Effector memory CD8-positive, alpha-beta T cell (primary cell): ENCODE measurements around the gene INSR.

Experiments
- ATAC-seq: fragments of 150-1000 bp; cut with Tn5 transposase; replicated peaks from 2 replicates; pipeline ENCODE4 v1.10.0; 2021; ENCODE audit warnings: mild to moderate bottlenecking, moderate library complexity
- DNase-seq, 3 experiments: peaks; one replicate each; pipeline ENCODE4 v3.0.0; 2021
- H3K27ac Mint-ChIP-seq, 2 donors: one replicate each; pipeline ENCODE4 v1.8.0; 2022; ENCODE audit warnings: mild to moderate bottlenecking in 2 of 2, mixed read lengths in 2 of 2, moderate library complexity in 2 of 2
- H3K27me3 Mint-ChIP-seq, 2 donors: one replicate each; pipeline ENCODE4 v1.8.0; 2022; ENCODE audit warnings: mixed read lengths in 2 of 2
- H3K36me3 Mint-ChIP-seq: one replicate; pipeline ENCODE4 v1.8.0; 2022; ENCODE audit warnings: mild to moderate bottlenecking, moderate library complexity, mixed read lengths; ENCODE audit not compliant: insufficient read depth
- H3K4me1 Mint-ChIP-seq, 2 donors: one replicate each; pipeline ENCODE4 v1.8.0; 2022; ENCODE audit warnings: low read depth in 2 of 2, mixed read lengths in 2 of 2
- H3K4me3 Mint-ChIP-seq, 2 donors: one replicate each; pipeline ENCODE4 v1.8.0; 2022; ENCODE audit warnings: mild to moderate bottlenecking in 2 of 2, mixed read lengths in 2 of 2, moderate library complexity in 2 of 2
- H3K9me3 Mint-ChIP-seq, 2 donors: one replicate each; pipeline ENCODE4 v1.8.0; 2022; ENCODE audit warnings: mixed read lengths in 2 of 2
- total RNA-seq, 9 experiments: gene quantifications; one replicate each; lab custom pipeline; 2026; lab: John Stamatoyannopoulos, UW

INSR gene
- total RNA-seq: 0.67 to 8.2 (median 1.7) reads per million in 9 experiments

- no peak within 1 kb of the TSS for H3K27ac Mint-ChIP-seq
- peak; percentile 51 for ATAC-seq
Observed at GRCh38 chr19:7293762-7294557, at the start of gene INSR. Gene INSR (minus strand): TSS chr19:7294414. CDS start chr19:7293891, 523 bp downstream.

GRCh38 chr19:7342143-7342542 lies 47.9 kb upstream of the INSR start:
- Mint-ChIP-seq H3K27me3 (no peaks in the 10 kb centered on the region), H3K4me3 (no peak overlapping the region), H3K4me1 (peaks cover 48 to 53% of the 10 kb centered on the region in 2 donors), H3K27ac (peak overlapping the region in 1 of 2 donors; percentile 30), H3K9me3 (no peaks in the 10 kb centered on the region), H3K36me3 (peaks cover 11% of the 10 kb centered on the region)
- DNase-seq (no peak), ATAC-seq (no peak)

More at GRCh38 chr19:7293762-7294557, at the start of gene INSR:
- peaks cover 52 to 69% of the 10 kb centered on the region in 2 donors for H3K27me3 Mint-ChIP-seq
- H3K9me3 Mint-ChIP-seq: no peaks in the 10 kb centered on the region
- peaks cover 2% of the 10 kb centered on the region for H3K36me3 Mint-ChIP-seq
- no peak for DNase-seq
- peak within 1 kb of the TSS; percentile 63 to 65 for H3K4me3 Mint-ChIP-seq
- H3K4me1 Mint-ChIP-seq: peaks cover 0 to 9% of the 10 kb centered on the region in 2 donors

- peaks cover 9% of the 10 kb centered on the region for H3K36me3 Mint-ChIP-seq
- H3K27me3 Mint-ChIP-seq: no peaks in the 10 kb centered on the region
- peak; percentile 82 to 88 (median 86) for DNase-seq
- no peaks in the 10 kb centered on the region for H3K9me3 Mint-ChIP-seq
- peak; percentile 19 for ATAC-seq
- peaks cover 48 to 51% of the 10 kb centered on the region in 2 donors for H3K4me1 Mint-ChIP-seq
- H3K4me3 Mint-ChIP-seq: peak overlapping the region; percentile 9 to 64
- peak overlapping the region in 1 of 2 donors; percentile 62 for H3K27ac Mint-ChIP-seq
Observed at GRCh38 chr19:7340959-7341837, 47.0 kb upstream of the INSR start.

- Mint-ChIP-seq H3K4me3 (peak overlapping the region; percentile 59 to 64), H3K36me3 (peaks cover 2% of the 10 kb centered on the region), H3K27ac (peak overlapping the region; percentile 52 to 71), H3K4me1 (peaks cover 30 to 32% of the 10 kb centered on the region in 2 donors), H3K27me3 (no peaks in the 10 kb centered on the region), H3K9me3 (no peaks in the 10 kb centered on the region)
- DNase-seq (peak in 1 of 3 experiments; percentile 11), ATAC-seq (peak; percentile 75)
Observed at GRCh38 chr19:7337380-7338194, 43.4 kb upstream of the INSR start.

GRCh38 chr19:7336321-7336973 lies 42.2 kb upstream of the INSR start:
- Mint-ChIP-seq H3K36me3 (peaks cover 2% of the 10 kb centered on the region), H3K27ac (peak overlapping the region in 1 of 2 donors; percentile 52), H3K9me3 (no peaks in the 10 kb centered on the region), H3K4me1 (peaks cover 29 to 32% of the 10 kb centered on the region in 2 donors), H3K27me3 (no peaks in the 10 kb centered on the region), H3K4me3 (no peak overlapping the region)
- DNase-seq (no peak), ATAC-seq (no peak)

GRCh38 chr19:7333198-7334118 lies 39.2 kb upstream of the INSR start:
- H3K27ac Mint-ChIP-seq: no peak overlapping the region
- H3K9me3 Mint-ChIP-seq: no peaks in the 10 kb centered on the region
- DNase-seq (no peak), ATAC-seq (no peak)
- peaks cover 19% of the 10 kb centered on the region in 2 donors for H3K4me1 Mint-ChIP-seq
- no peak overlapping the region for H3K4me3 Mint-ChIP-seq
- H3K36me3 Mint-ChIP-seq: peaks cover 2% of the 10 kb centered on the region
- H3K27me3 Mint-ChIP-seq: no peaks in the 10 kb centered on the region

- H3K36me3 Mint-ChIP-seq: peaks cover 2% of the 10 kb centered on the region
Observed at GRCh38 chr19:7331446-7331845, 37.2 kb upstream of the INSR start.

GRCh38 chr19:7328647-7329046 lies 34.4 kb upstream of the INSR start:
- H3K36me3 Mint-ChIP-seq: no peaks in the 10 kb centered on the region
- no peak overlapping the region for H3K4me3 Mint-ChIP-seq
- H3K4me1 Mint-ChIP-seq: no peaks in the 10 kb centered on the region
- ATAC-seq (no peak), DNase-seq (no peak)
- peaks cover 0 to 16% of the 10 kb centered on the region in 2 donors for H3K27me3 Mint-ChIP-seq
- H3K9me3 Mint-ChIP-seq: peaks cover 0 to 1% of the 10 kb centered on the region in 2 donors
- no peak overlapping the region for H3K27ac Mint-ChIP-seq

More at GRCh38 chr19:7331446-7331845, 37.2 kb upstream of the INSR start:
- H3K27ac Mint-ChIP-seq: no peak overlapping the region
- ATAC-seq (no peak), DNase-seq (no peak)
- no peaks in the 10 kb centered on the region for H3K4me1 Mint-ChIP-seq
- no peaks in the 10 kb centered on the region for H3K9me3 Mint-ChIP-seq
- peaks cover 0 to 2% of the 10 kb centered on the region in 2 donors for H3K27me3 Mint-ChIP-seq
- H3K4me3 Mint-ChIP-seq: no peak overlapping the region

- Mint-ChIP-seq H3K27ac (no peak overlapping the region), H3K36me3 (peaks cover under 1% of the 10 kb centered on the region), H3K9me3 (peaks cover 0 to 1% of the 10 kb centered on the region in 2 donors), H3K4me1 (no peaks in the 10 kb centered on the region), H3K4me3 (no peak overlapping the region), H3K27me3 (peaks cover 0 to 16% of the 10 kb centered on the region in 2 donors)
- DNase-seq (no peak), ATAC-seq (no peak)
Observed at GRCh38 chr19:7327802-7328201, 33.6 kb upstream of the INSR start.

- ATAC-seq: no peak
- H3K36me3 Mint-ChIP-seq: peaks cover 3% of the 10 kb centered on the region
- H3K9me3 Mint-ChIP-seq: peaks cover 0 to 1% of the 10 kb centered on the region in 2 donors
- no peak overlapping the region for H3K27ac Mint-ChIP-seq
- H3K4me3 Mint-ChIP-seq: no peak overlapping the region
- peak; percentile 35 to 50 (median 43) for DNase-seq
- H3K27me3 Mint-ChIP-seq: peaks cover 3 to 18% of the 10 kb centered on the region in 2 donors
- no peaks in the 10 kb centered on the region for H3K4me1 Mint-ChIP-seq
Observed at GRCh38 chr19:7326105-7326877, 32.1 kb upstream of the INSR start.

- peaks cover 5 to 19% of the 10 kb centered on the region in 2 donors for H3K27me3 Mint-ChIP-seq
- no peak overlapping the region for H3K4me3 Mint-ChIP-seq
- ATAC-seq: no peak
- H3K4me1 Mint-ChIP-seq: no peaks in the 10 kb centered on the region
- peaks cover 3% of the 10 kb centered on the region for H3K36me3 Mint-ChIP-seq
- DNase-seq: no peak
- no peaks in the 10 kb centered on the region for H3K9me3 Mint-ChIP-seq
- H3K27ac Mint-ChIP-seq: no peak overlapping the region
Observed at GRCh38 chr19:7318176-7318575, 24.0 kb upstream of the INSR start.
